IMR-90 (cell line): ENCODE data around the gene ANKRD11. TPM values are rescaled to one million over a fixed set of nuclear protein-coding genes. Genes with fewer than 3 reads are reported as not detected.

Experiments used
- ATAC-seq: fragments of 200-7000 bp; cut with Tn5 transposase; 2 replicates; pipeline ENCODE4 v1.9.1; 2020; ENCODE audit warnings: low read depth, mild to moderate bottlenecking, moderate library complexity
- BruUV-seq: library from RNA; stranded (reverse); fragments of 400-500 nt; replicated peaks from 2 replicates; lab custom pipeline; 2021; lab: Mats Ljungman, UMichigan
- CTCF ChIA-PET: fragments of 300-600 bp; formaldehyde crosslinking; extraction: SDS; loops from one replicate; lab custom pipeline; 2021; ENCODE audit warnings: antibody characterized with exemption; lab: Yijun Ruan, JAX
- POLR2A ChIA-PET: fragments of 300-600 bp; sonication (Branson Sonifier 250); formaldehyde crosslinking; loops from one replicate; lab custom pipeline; 2022; ENCODE audit warnings: antibody characterized with exemption; ENCODE audit not compliant: unreplicated experiment; lab: Charles Lee
- DNase-seq: peaks from one replicate; pipeline ENCODE4 v3.0.0; 2013
- H2AFZ ChIP-seq: replicated peaks from 2 replicates; pipeline ENCODE3; 2013; ENCODE audit warnings: low read length, mild to moderate bottlenecking; ENCODE audit not compliant: poor library complexity
- H2AK5ac ChIP-seq: 2 replicates; pipeline ENCODE4 v1.6.1; 2013; ENCODE audit warnings: low read depth, low read length, inconsistent platforms
- H2AK9ac ChIP-seq: replicated peaks from 2 replicates; pipeline ENCODE3; 2013; ENCODE audit warnings: mild to moderate bottlenecking, low read depth, low read length, moderate library complexity; ENCODE audit not compliant: poor library complexity
- H2BK120ac ChIP-seq: 2 replicates; pipeline ENCODE4 v1.6.1; 2013; ENCODE audit warnings: low read depth, low read length, inconsistent platforms
- H2BK15ac ChIP-seq: 3 replicates; pipeline ENCODE4 v1.6.1; 2013; ENCODE audit warnings: low read depth, low read length, inconsistent platforms
- H2BK20ac ChIP-seq: 2 replicates; pipeline ENCODE4 v1.6.1; 2013; ENCODE audit warnings: low read depth, mild to moderate bottlenecking, inconsistent platforms, low read length, moderate library complexity
- H2BK5ac ChIP-seq: 2 replicates; pipeline ENCODE4 v1.6.1; 2013; ENCODE audit warnings: mild to moderate bottlenecking, low read depth, low read length, inconsistent platforms; ENCODE audit not compliant: poor library complexity, severe bottlenecking
- H3K14ac ChIP-seq: replicated peaks from 2 replicates; pipeline ENCODE4 v1.6.1; 2013; ENCODE audit warnings: low read depth, low read length, inconsistent platforms
- H3K18ac ChIP-seq: 2 replicates; pipeline ENCODE4 v1.6.1; 2013; ENCODE audit warnings: low read depth, low read length, control low read depth
- H3K23ac ChIP-seq: 2 replicates; pipeline ENCODE4 v1.6.1; 2013; ENCODE audit warnings: low read depth, low read length, inconsistent platforms
- H3K27ac ChIP-seq: 2 replicates; pipeline ENCODE4 v1.5.1; 2013; ENCODE audit warnings: mild to moderate bottlenecking, control low read depth, low read length; ENCODE audit not compliant: insufficient read depth
- H3K27me3 ChIP-seq: 2 replicates; pipeline ENCODE4 v1.6.1; 2013; ENCODE audit warnings: low read length; ENCODE audit not compliant: control insufficient read depth, insufficient read depth
- H3K36me3 ChIP-seq: 2 replicates; pipeline ENCODE4 v1.6.1; 2013; ENCODE audit warnings: low read length, mixed read lengths; ENCODE audit not compliant: control insufficient read depth, insufficient read depth
- H3K4ac ChIP-seq: 2 replicates; pipeline ENCODE4 v1.6.1; 2013; ENCODE audit warnings: low read depth, low read length, inconsistent platforms
- H3K4me1 ChIP-seq: 2 replicates; pipeline ENCODE4 v1.6.1; 2013; ENCODE audit warnings: low read length, mixed read lengths; ENCODE audit not compliant: control insufficient read depth, insufficient read depth
- H3K4me2 ChIP-seq: 2 replicates; pipeline ENCODE4 v1.6.1; 2013; ENCODE audit warnings: low read depth, mild to moderate bottlenecking, control low read depth, low read length, moderate library complexity
- H3K4me3 ChIP-seq: 2 replicates; pipeline ENCODE4 v1.5.1; 2013; ENCODE audit warnings: low read depth, mild to moderate bottlenecking, control low read depth, low read length, moderate library complexity; ENCODE audit not compliant: insufficient read depth
- H3K56ac ChIP-seq: 2 replicates; pipeline ENCODE4 v1.6.1; 2013; ENCODE audit warnings: low read length, inconsistent platforms; ENCODE audit not compliant: insufficient read depth; ENCODE audit errors: extremely low read depth
- H3K79me1 ChIP-seq, 2 experiments: 2 replicates each; pipeline ENCODE4 v1.6.1; 2013; ENCODE audit warnings: low read length in 2 of 2, inconsistent platforms in 1 of 2, low read depth in 1 of 2
- H3K9ac ChIP-seq: 2 replicates; pipeline ENCODE4 v1.6.1; 2013; ENCODE audit warnings: low read depth, low read length, control low read depth
- H3K9me1 ChIP-seq: 2 replicates; pipeline ENCODE4 v1.6.1; 2013; ENCODE audit warnings: low read length, inconsistent platforms; ENCODE audit not compliant: insufficient read depth
- H3K9me3 ChIP-seq: 2 replicates; pipeline ENCODE4 v1.6.1; 2013; ENCODE audit warnings: low read length; ENCODE audit not compliant: control insufficient read depth, insufficient read depth
- H4K20me1 ChIP-seq: 2 replicates; pipeline ENCODE4 v1.6.1; 2013; ENCODE audit warnings: low read length, inconsistent platforms; ENCODE audit not compliant: insufficient read depth
- H4K5ac ChIP-seq: 2 replicates; pipeline ENCODE4 v1.6.1; 2013; ENCODE audit warnings: mild to moderate bottlenecking, low read depth, low read length, control low read depth
- H4K8ac ChIP-seq, 2 experiments: 2 replicates each; pipeline ENCODE4 v1.6.1; 2013; ENCODE audit warnings: low read depth in 2 of 2, low read length in 2 of 2, control low read depth in 1 of 2, inconsistent platforms in 1 of 2
- H4K91ac ChIP-seq: 2 replicates; pipeline ENCODE4 v1.6.1; 2013; ENCODE audit warnings: low read depth, low read length, inconsistent platforms; ENCODE audit not compliant: insufficient read depth
- CTCF ChIP-seq: conservative IDR thresholded peaks from 2 replicates; pipeline ENCODE4 v1.5.1; 2012; ENCODE audit warnings: mild to moderate bottlenecking, low read depth, low read length, improper control_type of control experiment
- ELK1 ChIP-seq: fragments of 150-350 bp; IDR thresholded peaks from 2 replicates; pipeline ENCODE4 v1.6.1; 2016; ENCODE audit warnings: low read depth, mild to moderate bottlenecking, low read length, moderate library complexity, borderline replicate concordance
- MAFK ChIP-seq: IDR thresholded peaks from 2 replicates; pipeline ENCODE4 v1.6.1; 2012; ENCODE audit warnings: low read depth, low read length, improper control_type of control experiment
- MAZ ChIP-seq: IDR thresholded peaks from 2 replicates; pipeline ENCODE4 v1.6.1; 2012; ENCODE audit warnings: low read depth, mild to moderate bottlenecking, low read length, improper control_type of control experiment, moderate library complexity, borderline replicate concordance
- NFE2L2 ChIP-seq: fragments of 150-350 bp; IDR thresholded peaks from 2 replicates; pipeline ENCODE4 v1.6.1; 2016; ENCODE audit warnings: low read depth, mild to moderate bottlenecking, low read length
- SMC3 ChIP-seq: fragments of 150-350 bp; IDR thresholded peaks from 2 replicates; pipeline ENCODE4 v1.6.1; 2016; ENCODE audit warnings: low read depth, mild to moderate bottlenecking, antibody characterized with exemption, low read length, moderate library complexity
- WGBS, 2 experiments: methylation state at CpG; one replicate each; pipeline versions ENCODE4 v1.1.5 to v1.1.7; 2013; ENCODE audit warnings: missing lambda C conversion rate in 2 of 2; ENCODE audit not compliant: insufficient read length in 1 of 2; ENCODE audit errors: extremely low coverage in 2 of 2; 5-methylcytosine and 5-hydroxymethylcytosine counted together
- dilution Hi-C: fragments of 300-500 bp; cut with HindIII; formaldehyde crosslinking; loops from one replicate; pipeline ENCODE4 v1.14.3; 2018; ENCODE audit warnings: low sequenced_read_pairs; ENCODE audit not compliant: unreplicated experiment
- in situ Hi-C: fragments of 300-500 bp; cut with MboI; formaldehyde crosslinking; loops from 3 replicates; pipeline ENCODE4 v1.14.3; 2019; ENCODE audit warnings: low sequenced_read_pairs, inconsistent platforms, mixed read lengths
- intact Hi-C: fragments of 100-400 bp; cut with micrococcal nuclease; formaldehyde crosslinking; loops from 2 replicates; pipeline ENCODE4 v1.10.0; 2022
- polyA plus RNA-seq, 3 experiments: library from polyadenylated mRNA; depleted of rRNA; stranded (reverse); fragments of >200 nt; gene quantifications; 2 replicates each; pipeline ENCODE4 v1.2.3, GENCODE V29; 2012; ENCODE audit warnings: low replicate concordance in 1 of 3
- total RNA-seq: library from RNA; depleted of rRNA; stranded (reverse); fragments of >200 nt; gene quantifications from 2 replicates; pipeline ENCODE4 v1.2.3, GENCODE V29; 2012

ANKRD11 gene
- total and polyA plus RNA-seq, 2 of the 4 experiments (the other 2 are of a cell fraction), result 46.8 to 71.9 TPM

- Histone ChIP-seq H2BK5ac (no peak overlapping the region), H4K5ac (no peak overlapping the region), H3K27me3 (no peaks in the 10 kb centered on the region), H2BK20ac (no peak overlapping the region), H3K4me3 (no peak overlapping the region), H3K79me1 (peaks cover 0 to 81% of the 10 kb centered on the region in 2 experiments; a peak in 3 of 4 replicates), H3K18ac (no peak overlapping the region), H3K9me1 (peaks cover 52% of the 10 kb centered on the region), H3K56ac (no peak overlapping the region), H3K4me2 (no peak overlapping the region), H2AK5ac (no peak overlapping the region), H3K14ac (no peak overlapping the region), H4K20me1 (peaks cover 94% of the 10 kb centered on the region), H4K8ac (no peak overlapping the region), H3K9ac (no peak overlapping the region), H3K23ac (0 out of 2 replicates have a peak overlapping the region, but pooled peaks have one; percentile 75), H3K4ac (no peak overlapping the region), H2BK15ac (no peak overlapping the region), H2AFZ (no peak overlapping the region), H4K91ac (no peak overlapping the region), H2AK9ac (no peak overlapping the region), H3K36me3 (peaks cover 4% of the 10 kb centered on the region; the same call in 1 of the 2 replicates), H2BK120ac (no peak overlapping the region), H3K9me3 (no peaks in the 10 kb centered on the region), H3K4me1 (peaks cover 17% of the 10 kb centered on the region; the same call in 1 of the 2 replicates), H3K27ac (no peak overlapping the region)
- DNase-seq (no peak), ATAC-seq (no peak)
- in situ Hi-C loops (no loop called here), intact Hi-C loops (no loop called here), dilution Hi-C loops (no loop called here)
- ChIA-PET CTCF (no interaction called here), POLR2A (no interaction called here)
- 100% methylated on average over 2 of the region's 27 CpGs; no CpG with 5 or more reads in 1 of the 2 experiments for WGBS, 2 experiments
- BruUV-seq, result no TSS peak
- TF ChIP-seq SMC3 (no peak), MAFK (no peak), CTCF (no peak), NFE2L2 (no peak), ELK1 (no peak), MAZ (no peak)
Observed at GRCh38 chr16:89401641-89402445, 88.5 kb downstream of the ANKRD11 start.
